Prostate gland (tissue), 2 donors: ENCODE results near the gene PLEKHD1.

Experiments
- POLR2A ChIP-seq: fragments of 450-650 bp; IDR thresholded peaks from one replicate; pipeline ENCODE4 v1.6.1; 2016; ENCODE audit warnings: antibody characterized with exemption, mild to moderate bottlenecking
- POLR2AphosphoS5 ChIP-seq: sonication (generic); formaldehyde crosslinking; IDR thresholded peaks from one replicate; pipeline ENCODE4 v1.6.1; 2017; ENCODE audit warnings: antibody characterized with exemption
- TF ChIP-seq, protein P1 (sequence below), 4 experiments: fragments of 200-600 bp in 2 of 4; fragments of 450-650 bp in 2 of 4; sonication (generic) in 2 of 4; IDR thresholded peaks; 1 replicate in 3 of 4; 2 replicates in 1 of 4; pipeline ENCODE4 v1.5.1; 2016 to 2019; ENCODE audit warnings: antibody characterized with exemption in 4 of 4, mild to moderate bottlenecking in 2 of 4, moderate library complexity in 2 of 4

DNA sequence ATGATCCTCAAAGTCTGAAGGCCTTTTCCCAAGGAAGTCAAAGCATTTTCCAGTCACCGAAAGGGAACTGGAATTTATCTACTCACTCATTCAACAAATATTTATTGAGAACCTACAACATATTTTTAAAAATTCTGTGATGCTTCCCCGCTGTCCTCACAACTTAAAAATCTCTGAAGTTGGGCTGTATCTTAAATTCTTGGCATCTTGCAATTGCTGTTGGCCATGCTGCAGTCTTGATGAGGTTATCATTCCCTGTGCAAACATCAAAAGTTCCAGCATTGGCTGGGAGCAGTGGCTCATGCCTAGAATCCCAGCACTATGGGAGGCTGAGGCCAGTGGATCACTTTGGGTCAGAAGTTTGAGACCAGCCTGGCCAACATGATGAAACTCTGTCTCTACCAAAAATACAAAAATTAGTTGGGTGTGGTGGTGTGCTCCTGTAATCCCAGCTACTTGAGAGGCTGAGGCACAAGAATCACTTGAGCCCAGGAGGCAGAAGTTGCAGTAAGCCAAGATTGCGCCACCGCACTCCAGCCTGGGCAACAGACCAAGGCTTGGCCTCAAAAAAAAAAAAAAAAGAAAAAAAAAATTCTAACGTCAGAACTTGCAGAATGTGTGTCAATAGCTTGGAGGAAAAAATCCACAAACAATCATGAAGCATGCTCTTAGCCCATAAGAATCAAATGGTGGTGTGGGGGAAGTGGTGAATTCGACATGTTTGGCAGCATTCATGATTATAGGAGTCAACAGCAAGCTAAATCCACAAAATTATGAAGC is 55.3 kb downstream of the PLEKHD1 start:
- TF ChIP-seq, protein P1, sequence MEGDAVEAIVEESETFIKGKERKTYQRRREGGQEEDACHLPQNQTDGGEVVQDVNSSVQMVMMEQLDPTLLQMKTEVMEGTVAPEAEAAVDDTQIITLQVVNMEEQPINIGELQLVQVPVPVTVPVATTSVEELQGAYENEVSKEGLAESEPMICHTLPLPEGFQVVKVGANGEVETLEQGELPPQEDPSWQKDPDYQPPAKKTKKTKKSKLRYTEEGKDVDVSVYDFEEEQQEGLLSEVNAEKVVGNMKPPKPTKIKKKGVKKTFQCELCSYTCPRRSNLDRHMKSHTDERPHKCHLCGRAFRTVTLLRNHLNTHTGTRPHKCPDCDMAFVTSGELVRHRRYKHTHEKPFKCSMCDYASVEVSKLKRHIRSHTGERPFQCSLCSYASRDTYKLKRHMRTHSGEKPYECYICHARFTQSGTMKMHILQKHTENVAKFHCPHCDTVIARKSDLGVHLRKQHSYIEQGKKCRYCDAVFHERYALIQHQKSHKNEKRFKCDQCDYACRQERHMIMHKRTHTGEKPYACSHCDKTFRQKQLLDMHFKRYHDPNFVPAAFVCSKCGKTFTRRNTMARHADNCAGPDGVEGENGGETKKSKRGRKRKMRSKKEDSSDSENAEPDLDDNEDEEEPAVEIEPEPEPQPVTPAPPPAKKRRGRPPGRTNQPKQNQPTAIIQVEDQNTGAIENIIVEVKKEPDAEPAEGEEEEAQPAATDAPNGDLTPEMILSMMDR (IDR thresholded peaks at IDR 0.05) = no peak
- no peak for TF ChIP-seq POLR2A
- no peak for TF ChIP-seq POLR2AphosphoS5
